Gastrocnemius medialis (tissue), 4 donors: ENCODE results near the gene TRMT112.

ENCODE experiments used
- POLR2A ChIP-seq, 2 donors: fragments of 450-650 bp; IDR thresholded peaks; one replicate each; pipeline ENCODE4 v1.6.1; 2017; ENCODE audit warnings: antibody characterized with exemption in 2 of 2, mild to moderate bottlenecking in 2 of 2, moderate library complexity in 2 of 2
- TF ChIP-seq, protein P1 (sequence below), 5 experiments: fragments of 450-650 bp in 3 of 5; fragments of 200-600 bp in 2 of 5; sonication (generic) in 2 of 5; IDR thresholded peaks in 4 of 5; conservative IDR thresholded peaks in 1 of 5; 1 replicate in 4 of 5; 2 replicates in 1 of 5; pipeline ENCODE4 v1.5.1; 2016 to 2019; ENCODE audit warnings: antibody characterized with exemption in 5 of 5, mild to moderate bottlenecking in 3 of 5, moderate library complexity in 3 of 5

DNA sequence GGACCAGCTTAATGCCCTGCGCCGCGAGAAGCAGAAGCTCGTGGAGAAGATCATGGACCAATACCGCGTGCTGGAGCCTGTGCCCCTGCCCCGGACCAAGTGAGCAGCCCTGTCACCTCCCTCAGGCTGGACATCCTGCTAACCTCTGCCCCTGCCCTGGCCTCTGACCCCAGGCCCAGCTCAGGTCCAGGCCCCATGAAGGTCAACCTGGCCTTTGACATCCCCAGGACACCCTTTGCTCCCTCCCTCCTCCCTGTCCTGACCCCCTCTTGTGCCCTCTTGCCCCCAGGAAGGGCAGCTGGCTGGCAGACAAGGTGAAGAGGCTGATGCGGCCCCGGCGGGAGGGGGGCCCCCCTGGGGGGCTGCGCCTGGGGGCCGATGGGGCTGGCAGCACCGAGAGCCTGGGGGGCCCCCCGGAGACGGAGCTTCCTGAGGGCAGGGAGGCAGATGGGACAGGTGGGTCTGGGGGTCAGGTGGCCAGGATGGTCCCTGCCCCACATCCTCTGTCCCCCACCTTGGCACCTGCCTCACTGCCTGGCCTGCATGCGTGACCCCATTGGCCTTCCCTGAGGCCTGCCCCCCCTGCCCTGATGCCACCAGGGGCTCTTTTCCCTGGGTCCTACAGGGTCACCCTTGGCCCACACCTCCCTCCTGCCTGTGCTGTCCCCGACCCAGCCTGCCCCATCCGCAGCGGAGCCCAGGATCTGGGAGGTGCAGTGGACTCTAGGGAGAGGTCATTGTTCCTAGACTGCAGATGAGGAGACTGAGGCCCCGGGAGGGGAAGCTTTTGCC, 36.6 kb upstream of the TRMT112 start:
- TF ChIP-seq, protein P1, sequence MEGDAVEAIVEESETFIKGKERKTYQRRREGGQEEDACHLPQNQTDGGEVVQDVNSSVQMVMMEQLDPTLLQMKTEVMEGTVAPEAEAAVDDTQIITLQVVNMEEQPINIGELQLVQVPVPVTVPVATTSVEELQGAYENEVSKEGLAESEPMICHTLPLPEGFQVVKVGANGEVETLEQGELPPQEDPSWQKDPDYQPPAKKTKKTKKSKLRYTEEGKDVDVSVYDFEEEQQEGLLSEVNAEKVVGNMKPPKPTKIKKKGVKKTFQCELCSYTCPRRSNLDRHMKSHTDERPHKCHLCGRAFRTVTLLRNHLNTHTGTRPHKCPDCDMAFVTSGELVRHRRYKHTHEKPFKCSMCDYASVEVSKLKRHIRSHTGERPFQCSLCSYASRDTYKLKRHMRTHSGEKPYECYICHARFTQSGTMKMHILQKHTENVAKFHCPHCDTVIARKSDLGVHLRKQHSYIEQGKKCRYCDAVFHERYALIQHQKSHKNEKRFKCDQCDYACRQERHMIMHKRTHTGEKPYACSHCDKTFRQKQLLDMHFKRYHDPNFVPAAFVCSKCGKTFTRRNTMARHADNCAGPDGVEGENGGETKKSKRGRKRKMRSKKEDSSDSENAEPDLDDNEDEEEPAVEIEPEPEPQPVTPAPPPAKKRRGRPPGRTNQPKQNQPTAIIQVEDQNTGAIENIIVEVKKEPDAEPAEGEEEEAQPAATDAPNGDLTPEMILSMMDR (IDR thresholded peaks at IDR 0.05 in 4 of 5, conservative IDR thresholded peaks at IDR 0.05 in 1 of 5): no peak
- no peak for TF ChIP-seq POLR2A (IDR thresholded peaks at IDR 0.05)
